DOHH2 (cell line): ENCODE measurements around the gene KRTAP24-1.

Source experiments
- H3F3A ChIP-seq: fragments of 200-600 bp; sonication (generic), shearing (Covaris generic); 2 replicates; pipeline ENCODE4 v1.6.0; 2016; ENCODE audit warnings: antibody characterized with exemption, mild to moderate bottlenecking; ENCODE audit not compliant: control insufficient read depth, insufficient read depth
- H3K27ac ChIP-seq: fragments of 200-600 bp; sonication (generic); 2 replicates; pipeline ENCODE4 v1.5.1; 2014; ENCODE audit warnings: low read depth, mild to moderate bottlenecking, low read length, moderate library complexity
- H3K27me3 ChIP-seq: fragments of 200-600 bp; sonication (generic); 2 replicates; pipeline ENCODE4 v1.6.1; 2014; ENCODE audit warnings: mild to moderate bottlenecking, low read length, mixed read lengths; ENCODE audit not compliant: control insufficient read depth
- H3K36me3 ChIP-seq: fragments of 200-600 bp; sonication (generic); 2 replicates; pipeline ENCODE4 v1.6.1; 2014; ENCODE audit warnings: mild to moderate bottlenecking, low read length, moderate library complexity, mixed read lengths; ENCODE audit not compliant: control insufficient read depth
- H3K4me1 ChIP-seq: fragments of 200-600 bp; sonication (generic); 2 replicates; pipeline ENCODE4 v1.6.1; 2014; ENCODE audit warnings: mild to moderate bottlenecking, low read length, mixed read lengths; ENCODE audit not compliant: control insufficient read depth
- H3K4me2 ChIP-seq: fragments of 200-600 bp; sonication (generic); 2 replicates; pipeline ENCODE4 v1.6.0; 2014; ENCODE audit warnings: mild to moderate bottlenecking, low read length, moderate library complexity
- H3K4me3 ChIP-seq: fragments of 200-600 bp; sonication (generic); 2 replicates; pipeline ENCODE4 v1.5.1; 2014; ENCODE audit warnings: mild to moderate bottlenecking, low read length, mixed read lengths
- H3K79me2 ChIP-seq: fragments of 200-600 bp; sonication (generic); 2 replicates; pipeline ENCODE4 v1.6.1; 2014; ENCODE audit warnings: mild to moderate bottlenecking, low read length, mixed read lengths; ENCODE audit not compliant: control insufficient read depth
- H3K9me2 ChIP-seq: fragments of 200-600 bp; sonication (generic); replicated peaks from 2 replicates; pipeline ENCODE4 v1.6.1; 2014; ENCODE audit warnings: mild to moderate bottlenecking, low read length, mixed read lengths; ENCODE audit not compliant: control insufficient read depth
- H3K9me3 ChIP-seq: fragments of 200-600 bp; sonication (generic); 2 replicates; pipeline ENCODE4 v1.6.1; 2014; ENCODE audit warnings: antibody characterized with exemption, low read length, mixed read lengths; ENCODE audit not compliant: control insufficient read depth, insufficient read depth
- H4K20me1 ChIP-seq: fragments of 200-600 bp; sonication (generic); 2 replicates; pipeline ENCODE4 v1.6.0; 2014; ENCODE audit warnings: low read depth, mild to moderate bottlenecking, antibody characterized with exemption, low read length, moderate library complexity; ENCODE audit not compliant: control insufficient read depth, insufficient read depth
- CTCF ChIP-seq: fragments of 200-600 bp; sonication (generic); IDR thresholded peaks from one replicate; pipeline ENCODE4 v1.5.1; 2014; ENCODE audit warnings: antibody characterized with exemption, mild to moderate bottlenecking, low read depth, low read length; ENCODE audit not compliant: poor library complexity, severe bottlenecking
- EZH2phosphoT487 ChIP-seq: fragments of 200-600 bp; sonication (generic); IDR thresholded peaks from 2 replicates; pipeline ENCODE4 v1.6.1; 2017; ENCODE audit warnings: borderline replicate concordance, mild to moderate bottlenecking, antibody characterized with exemption, low read length, moderate library complexity, mixed read lengths

KRTAP24-1 gene

GRCh38 chr21:30233228-30234020 lies 49.3 kb downstream of the KRTAP24-1 start:
- no peaks in the 10 kb centered on the region for H3K9me2 ChIP-seq
- H3K27me3 ChIP-seq = no peaks in the 10 kb centered on the region
- no peak overlapping the region for H3K27ac ChIP-seq
- no peaks in the 10 kb centered on the region for H3K79me2 ChIP-seq
- no peaks in the 10 kb centered on the region for H4K20me1 ChIP-seq
- no peaks in the 10 kb centered on the region for H3K36me3 ChIP-seq
- no peak overlapping the region for H3K4me2 ChIP-seq
- no peaks in the 10 kb centered on the region for H3K9me3 ChIP-seq
- no peaks in the 10 kb centered on the region for H3F3A ChIP-seq
- TF ChIP-seq EZH2phosphoT487 (no peak), CTCF (no peak)
- H3K4me3 ChIP-seq = no peak overlapping the region
- no peaks in the 10 kb centered on the region for H3K4me1 ChIP-seq

- Histone ChIP-seq H3K27ac (no peak overlapping the region), H4K20me1 (no peaks in the 10 kb centered on the region), H3K27me3 (no peaks in the 10 kb centered on the region), H3K4me3 (no peak overlapping the region), H3K4me2 (no peak overlapping the region), H3K9me2 (no peaks in the 10 kb centered on the region), H3K36me3 (no peaks in the 10 kb centered on the region), H3K4me1 (no peaks in the 10 kb centered on the region), H3F3A (no peaks in the 10 kb centered on the region), H3K9me3 (no peaks in the 10 kb centered on the region), H3K79me2 (no peaks in the 10 kb centered on the region)
- TF ChIP-seq EZH2phosphoT487 (no peak), CTCF (no peak)
Measured at GRCh38 chr21:30232011-30232410, 50.7 kb downstream of the KRTAP24-1 start.
